ENCODE data around the gene ETS1.
A peak's percentile ranks its signal among the peaks of the same experiment; 100 is the strongest.

ETS1 gene

GRCh38 chr11:128476729-128477128, 110.6 kb downstream of the ETS1 start:
- no peak for DNase-seq

GRCh38 chr11:128476049-128476448, 111.3 kb downstream of the ETS1 start:
- DNase-seq = no peak

- DNase-seq = no peak
Observed at GRCh38 chr11:128474036-128474874, 113.1 kb downstream of the ETS1 start.

GRCh38 chr11:128473636-128474035, 113.7 kb downstream of the ETS1 start:
- peak; percentile 48 for DNase-seq

- no peak for DNase-seq
Observed at GRCh38 chr11:128472128-128473089, 114.9 kb downstream of the ETS1 start.

- DNase-seq = no peak
Observed at GRCh38 chr11:128471138-128471661, 116.2 kb downstream of the ETS1 start.

GRCh38 chr11:128470081-128470480, 117.3 kb downstream of the ETS1 start:
- no peak for DNase-seq

GRCh38 chr11:128469220-128469619, 118.1 kb downstream of the ETS1 start:
- DNase-seq = no peak

- DNase-seq = no peak
Observed at GRCh38 chr11:128468111-128468510, 119.2 kb downstream of the ETS1 start.

GRCh38 chr11:128467610-128468041, 119.7 kb downstream of the ETS1 start:
- no peak for DNase-seq

GRCh38 chr11:128467041-128467440, 120.3 kb downstream of the ETS1 start:
- DNase-seq = no peak

GRCh38 chr11:128465946-128466705, 121.2 kb downstream of the ETS1 start:
- DNase-seq = no peak

GRCh38 chr11:128465531-128465930, 121.8 kb downstream of the ETS1 start:
- DNase-seq = no peak

GRCh38 chr11:128464878-128465450, 122.4 kb downstream of the ETS1 start:
- DNase-seq = no peak

- DNase-seq = no peak
Observed at GRCh38 chr11:128463979-128464378, 123.4 kb downstream of the ETS1 start.

- DNase-seq = no peak
Observed at GRCh38 chr11:128463371-128463829, 124.0 kb downstream of the ETS1 start.

GRCh38 chr11:128462922-128463321, 124.4 kb downstream of the ETS1 start:
- DNase-seq = no peak

GRCh38 chr11:128462189-128462588, 125.2 kb downstream of the ETS1 start:
- no peak for DNase-seq

- DNase-seq = no peak
Observed at GRCh38 chr11:128458321-128458720, 129.0 kb downstream of the ETS1 start.

GRCh38 chr11:128457874-128458273, 129.5 kb downstream of the ETS1 start:
- DNase-seq = no peak

GRCh38 chr11:128456566-128457268, 130.6 kb downstream of the ETS1 start:
- no peak for DNase-seq

Measured in femur (tissue), 1 donor.